GM12878 (cell line): ENCODE results near the gene CCDC178. TPM values are rescaled to one million over a fixed set of nuclear protein-coding genes. Genes with fewer than 3 reads are reported as not detected.

Experiments used
- ATAC-seq: fragments of 200-7000 bp; cut with Tn5 transposase; 3 replicates; pipeline ENCODE4 v1.9.1; 2020; ENCODE audit warnings: mild to moderate bottlenecking, moderate library complexity
- BruUV-seq: library from RNA; stranded (reverse); fragments of 400-500 nt; replicated peaks from 2 replicates; lab custom pipeline; 2021; lab: Mats Ljungman, UMichigan
- CTCF ChIA-PET: fragments of 300-600 bp; sonication (Branson Sonifier 250); formaldehyde crosslinking; extraction: SDS; loops from one replicate; lab custom pipeline; 2021; ENCODE audit warnings: inconsistent platforms; lab: Yijun Ruan, JAX
- POLR2A ChIA-PET: fragments of 350-600 bp; formaldehyde crosslinking; extraction: SDS; loops from one replicate; lab custom pipeline; 2021; ENCODE audit warnings: inconsistent platforms; lab: Charles Lee
- RAD21 ChIA-PET: fragments of 300-600 bp; sonication (Branson Sonifier 250); formaldehyde crosslinking; loops from one replicate; lab custom pipeline; 2023; ENCODE audit warnings: antibody characterized with exemption; ENCODE audit not compliant: unreplicated experiment; lab: Charles Lee
- SMC1A ChIA-PET: fragments of 300-600 bp; sonication (Branson Sonifier 250); formaldehyde crosslinking; loops from one replicate; lab custom pipeline; 2023; ENCODE audit not compliant: unreplicated experiment, uncharacterized antibody; lab: Charles Lee
- DNase-seq: peaks from one replicate; pipeline ENCODE4 v3.0.0-alpha.2; 2011; ENCODE audit warnings: low read depth, low spot score
- FAIRE-seq: peaks from 3 replicates; lab custom pipeline; 2011; peaks lifted over from hg19 to GRCh38; lab: Jason Lieb, UNC
- H2AFZ ChIP-seq: 2 replicates; pipeline ENCODE4 v1.6.0; 2011; ENCODE audit warnings: low read depth, low read length, control low read depth; ENCODE audit not compliant: control insufficient read depth
- H3K27ac ChIP-seq: 2 replicates; pipeline ENCODE4 v1.5.1; 2011; ENCODE audit warnings: control low read depth; ENCODE audit not compliant: control insufficient read depth, insufficient read depth
- H3K27me3 ChIP-seq, 2 experiments: replicated peaks in 1 of 2; 2 replicates each; pipeline versions ENCODE4 v1.6.0 to v1.6.1; 2011; ENCODE audit warnings: low read length in 1 of 2; ENCODE audit not compliant: control insufficient read depth in 2 of 2, insufficient read depth in 2 of 2
- H3K36me3 ChIP-seq, 2 experiments: 2 replicates each; pipeline ENCODE4 v1.5.1; 2011; ENCODE audit warnings: low read length in 1 of 2; ENCODE audit not compliant: control insufficient read depth in 2 of 2, insufficient read depth in 2 of 2
- H3K4me1 ChIP-seq: 2 replicates; pipeline ENCODE4 v1.6.1; 2011; ENCODE audit warnings: mild to moderate bottlenecking, low read length, moderate library complexity, mixed read lengths; ENCODE audit not compliant: control insufficient read depth, insufficient read depth
- H3K4me2 ChIP-seq: 2 replicates; pipeline ENCODE4 v1.6.0; 2011; ENCODE audit warnings: control low read depth; ENCODE audit not compliant: control insufficient read depth, insufficient read depth
- H3K4me3 ChIP-seq: fragments of 200-600 bp; sonication (generic); 2 replicates; pipeline ENCODE4 v1.5.1; 2016
- H3K79me2 ChIP-seq: 2 replicates; pipeline ENCODE4 v1.6.0; 2011; ENCODE audit warnings: low read length; ENCODE audit not compliant: control insufficient read depth, insufficient read depth
- H3K9ac ChIP-seq: 2 replicates; pipeline ENCODE4 v1.8.0; 2011; ENCODE audit warnings: low read length, control low read depth, mixed read lengths; ENCODE audit not compliant: control insufficient read depth, insufficient read depth
- H3K9me3 ChIP-seq: replicated peaks from 3 replicates; pipeline ENCODE4 v1.5.1; 2011; ENCODE audit warnings: mild to moderate bottlenecking, low read length; ENCODE audit not compliant: control insufficient read depth, insufficient read depth
- H4K20me1 ChIP-seq: 2 replicates; pipeline ENCODE4 v1.6.0; 2011; ENCODE audit not compliant: control insufficient read depth, insufficient read depth
- ASH2L ChIP-seq: fragments of 300-600, 200-600 bp; sonication (generic); IDR thresholded peaks from 2 replicates; pipeline ENCODE4 v1.6.1; 2017; ENCODE audit warnings: low read depth, mild to moderate bottlenecking, borderline replicate concordance
- EGR1 ChIP-seq, 2 experiments: IDR thresholded peaks; 1 replicate in 1 of 2; 2 replicates in 1 of 2; pipeline ENCODE4 v1.6.1; 2011 to 2012; ENCODE audit warnings: low read depth in 2 of 2, low read length in 2 of 2, borderline replicate concordance in 1 of 2, mild to moderate bottlenecking in 1 of 2, moderate library complexity in 1 of 2
- MEF2A ChIP-seq: IDR thresholded peaks from 2 replicates; pipeline ENCODE4 v1.6.1; 2011; ENCODE audit warnings: low read depth, mild to moderate bottlenecking, low read length, moderate library complexity; ENCODE audit not compliant: insufficient read depth
- MLLT1 ChIP-seq: fragments of 450-650 bp; IDR thresholded peaks from 2 replicates; pipeline ENCODE4 v1.6.1; 2016; ENCODE audit warnings: mild to moderate bottlenecking
- MXI1 ChIP-seq: fragments of 150-350 bp; IDR thresholded peaks from 2 replicates; pipeline ENCODE4 v1.6.1; 2011; ENCODE audit warnings: low read depth, mild to moderate bottlenecking, inconsistent platforms, low read length, improper control_type of control experiment
- NBN ChIP-seq: fragments of 450-650 bp; IDR thresholded peaks from 2 replicates; pipeline ENCODE4 v1.6.1; 2016
- PAX5 ChIP-seq: IDR thresholded peaks from 2 replicates; pipeline ENCODE4 v1.6.1; 2011; ENCODE audit warnings: low read depth, low read length, borderline replicate concordance
- TARDBP ChIP-seq: IDR thresholded peaks from 2 replicates; pipeline ENCODE4 v1.6.1; 2016; ENCODE audit warnings: borderline replicate concordance
- WRNIP1 ChIP-seq: IDR thresholded peaks from 2 replicates; pipeline ENCODE4 v1.6.1; 2011; ENCODE audit warnings: low read depth, low read length, improper control_type of control experiment, borderline replicate concordance
- WGBS: methylation state at CpG from one replicate; pipeline ENCODE4 v1.1.6; 2016; ENCODE audit warnings: low lambda C conversion rate; ENCODE audit not compliant: insufficient replicate concordance, insufficient coverage; ENCODE audit errors: missing lambda C conversion rate; 5-methylcytosine and 5-hydroxymethylcytosine counted together
- in situ Hi-C: fragments of 300-500 bp; cut with MboI; formaldehyde crosslinking; loops from 9 replicates; pipeline ENCODE4 v1.14.3; 2018; ENCODE audit warnings: mixed read lengths
- intact Hi-C: fragments of 100-400 bp; cut with micrococcal nuclease; formaldehyde crosslinking; loops from one replicate; pipeline ENCODE4 v1.14.2; 2022; ENCODE audit not compliant: unreplicated experiment
- polyA plus RNA-seq, 11 experiments: library from polyadenylated mRNA; depleted of rRNA in 4 of 11; unstranded in 6 of 11; stranded (reverse) in 5 of 11; fragments of >200 nt; fragmentation: Nextera tagmentation in 4 of 11; fragmentation: Illumina TruSeq in 1 of 11; extraction: Ambion mirVana in 4 of 11; extraction: Trizol in 1 of 11; gene quantifications; 1 replicate in 1 of 11; 2 replicates in 10 of 11; pipeline versions ENCODE4 v1.2.1 to v1.2.3, GENCODE V29; 2011 to 2016; ENCODE audit warnings: inconsistent platforms in 2 of 11, missing spikeins in 2 of 11, low read depth in 1 of 11
- total RNA-seq, 4 experiments: library from RNA; depleted of rRNA in 3 of 4; stranded (reverse); fragments of >200 nt in 3 of 4; fragmentation: Illumina TruSeq in 1 of 4; extraction: Trizol in 1 of 4; gene quantifications; 2 replicates each; pipeline versions ENCODE4 v1.2.1 to v1.2.3, GENCODE V29; 2013 to 2021
- TF ChIP-seq, protein P1 (sequence below): IDR thresholded peaks from 2 replicates; pipeline ENCODE4 v1.6.1; 2011; ENCODE audit warnings: borderline replicate concordance, low read depth, mild to moderate bottlenecking, moderate library complexity, low read length; ENCODE audit not compliant: insufficient read depth, poor library complexity, severe bottlenecking

CCDC178 gene
- total and polyA plus RNA-seq, 10 of the 15 experiments (the other 5 are each of a cell fraction or from before 2014, with no cell fraction given), result 0.04 TPM; not detected in 9

DNA sequence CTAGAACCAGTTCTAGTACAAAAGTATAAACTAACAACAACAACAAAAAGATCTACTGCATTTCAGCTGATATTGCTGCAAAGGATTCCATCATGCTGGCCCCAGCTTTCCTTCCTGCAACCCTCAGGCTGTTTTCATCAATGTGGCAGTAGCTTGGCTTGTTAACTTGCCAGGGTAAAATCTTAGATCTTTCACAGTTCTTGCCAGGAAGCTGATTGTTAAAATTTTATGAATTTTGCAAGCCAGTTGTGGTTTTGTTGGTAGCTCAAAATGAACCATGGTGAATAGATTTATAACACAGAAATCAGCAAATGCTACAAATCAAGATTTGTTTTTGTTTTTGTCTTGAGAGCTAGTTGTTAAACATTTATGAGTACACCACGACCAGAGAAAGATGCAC, 19.3 kb downstream of the CCDC178 start:
- no peak for FAIRE-seq
- Histone ChIP-seq H2AFZ (no peak overlapping the region), H3K36me3 (no peaks in the 10 kb centered on the region), H3K27me3 (no peaks in the 10 kb centered on the region), H3K4me3 (no peak overlapping the region), H3K4me2 (no peak overlapping the region), H3K4me1 (no peaks in the 10 kb centered on the region), H4K20me1 (no peaks in the 10 kb centered on the region), H3K9me3 (no peaks in the 10 kb centered on the region), H3K79me2 (no peaks in the 10 kb centered on the region), H3K27ac (no peak overlapping the region), H3K9ac (no peak overlapping the region)
- ChIA-PET CTCF (no interaction called here), RAD21 (no interaction called here), SMC1A (no interaction called here), POLR2A (no interaction called here)
- no peak for ATAC-seq
- TF ChIP-seq TARDBP (no peak), NBN (no peak), MEF2A (no peak), MXI1 (no peak), MLLT1 (no peak), ASH2L (no peak), PAX5 (no peak), WRNIP1 (no peak), EGR1 (IDR thresholded peaks at IDR 0.05; ENCODE audit: borderline replicate concordance in 1 of 2, low read depth in 2 of 2, low read length in 2 of 2) (no peak)
- TF ChIP-seq, protein P1, sequence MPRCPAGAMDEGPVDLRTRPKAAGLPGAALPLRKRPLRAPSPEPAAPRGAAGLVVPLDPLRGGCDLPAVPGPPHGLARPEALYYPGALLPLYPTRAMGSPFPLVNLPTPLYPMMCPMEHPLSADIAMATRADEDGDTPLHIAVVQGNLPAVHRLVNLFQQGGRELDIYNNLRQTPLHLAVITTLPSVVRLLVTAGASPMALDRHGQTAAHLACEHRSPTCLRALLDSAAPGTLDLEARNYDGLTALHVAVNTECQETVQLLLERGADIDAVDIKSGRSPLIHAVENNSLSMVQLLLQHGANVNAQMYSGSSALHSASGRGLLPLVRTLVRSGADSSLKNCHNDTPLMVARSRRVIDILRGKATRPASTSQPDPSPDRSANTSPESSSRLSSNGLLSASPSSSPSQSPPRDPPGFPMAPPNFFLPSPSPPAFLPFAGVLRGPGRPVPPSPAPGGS, result no peak
- intact Hi-C loops (no loop called here), in situ Hi-C loops (no loop called here)
- DNase-seq, result no peak
- 9% methylated on average over 1 of the region's 1 CpG for WGBS
- BruUV-seq, result no TSS peak
